Measurements from ENCODE around the gene GRIP2. TPM values are rescaled to one million over a fixed set of nuclear protein-coding genes. Genes with fewer than 3 reads are reported as not detected.

The GRIP2 gene
- total RNA-seq, 1 experiment from 2014 or later = 0.43 TPM

DNA sequence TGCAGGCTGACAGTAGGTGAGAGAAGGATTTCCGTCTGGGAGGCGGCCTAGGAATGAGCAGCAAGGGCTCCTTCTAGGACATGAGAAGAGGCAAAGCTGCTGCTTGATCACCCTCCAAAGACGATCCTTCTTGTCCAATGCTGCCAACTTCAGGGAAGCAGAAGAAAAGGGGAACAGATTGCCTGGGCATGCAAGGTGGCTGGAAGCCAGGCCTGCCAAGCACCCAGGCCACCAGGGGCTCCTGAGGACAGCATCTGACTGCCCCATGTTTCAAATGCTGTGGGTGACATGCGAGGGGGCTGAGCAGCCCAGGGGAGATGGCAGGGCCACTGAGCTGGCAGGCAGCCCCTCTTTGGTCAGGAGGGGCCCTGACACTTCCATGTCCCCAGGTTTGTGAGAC, 3.3 kb upstream of the GRIP2 start:
- DNase-seq (ENCODE audit: low spot score) = no peak
- POLR2A ChIA-PET (ENCODE audit: low non-redundant PET) = no interaction called here
- TF ChIP-seq, protein P1, sequence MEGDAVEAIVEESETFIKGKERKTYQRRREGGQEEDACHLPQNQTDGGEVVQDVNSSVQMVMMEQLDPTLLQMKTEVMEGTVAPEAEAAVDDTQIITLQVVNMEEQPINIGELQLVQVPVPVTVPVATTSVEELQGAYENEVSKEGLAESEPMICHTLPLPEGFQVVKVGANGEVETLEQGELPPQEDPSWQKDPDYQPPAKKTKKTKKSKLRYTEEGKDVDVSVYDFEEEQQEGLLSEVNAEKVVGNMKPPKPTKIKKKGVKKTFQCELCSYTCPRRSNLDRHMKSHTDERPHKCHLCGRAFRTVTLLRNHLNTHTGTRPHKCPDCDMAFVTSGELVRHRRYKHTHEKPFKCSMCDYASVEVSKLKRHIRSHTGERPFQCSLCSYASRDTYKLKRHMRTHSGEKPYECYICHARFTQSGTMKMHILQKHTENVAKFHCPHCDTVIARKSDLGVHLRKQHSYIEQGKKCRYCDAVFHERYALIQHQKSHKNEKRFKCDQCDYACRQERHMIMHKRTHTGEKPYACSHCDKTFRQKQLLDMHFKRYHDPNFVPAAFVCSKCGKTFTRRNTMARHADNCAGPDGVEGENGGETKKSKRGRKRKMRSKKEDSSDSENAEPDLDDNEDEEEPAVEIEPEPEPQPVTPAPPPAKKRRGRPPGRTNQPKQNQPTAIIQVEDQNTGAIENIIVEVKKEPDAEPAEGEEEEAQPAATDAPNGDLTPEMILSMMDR (conservative IDR thresholded peaks at IDR 0.05; ENCODE audit: low read depth, low read length) = no peak
- TF ChIP-seq EZH2 (IDR thresholded peaks at IDR 0.05; ENCODE audit: borderline replicate concordance, low read depth, low read length, poor library complexity, severe bottlenecking) = no peak
- CTCF ChIA-PET = no interaction called here
- BruUV-seq (replicated peaks) = no TSS peak
- no peak overlapping the region for H3K4me3 ChIP-seq (ENCODE audit: low read depth, low read length, poor library complexity, severe bottlenecking)
- H3K36me3 ChIP-seq (ENCODE audit: insufficient read depth, low read length, poor library complexity, severe bottlenecking) = no peaks in the 10 kb centered on the region
- no peak overlapping the region for H3K27ac ChIP-seq (ENCODE audit: low read depth, low read length, poor library complexity, severe bottlenecking)
- H3K9me3 ChIP-seq (ENCODE audit: low read depth, low read length, poor library complexity, severe bottlenecking) = no peaks in the 10 kb centered on the region
- intact Hi-C loops (cut with micrococcal nuclease; ENCODE audit: unreplicated experiment) = no loop called here
- peaks cover 7% of the 10 kb centered on the region for H3K4me1 ChIP-seq (ENCODE audit: insufficient read depth, low read length, poor library complexity, severe bottlenecking)
- H3K27me3 ChIP-seq (replicated peaks; ENCODE audit: insufficient read depth, low read depth, low read length, poor library complexity) = no peaks in the 10 kb centered on the region

DNA sequence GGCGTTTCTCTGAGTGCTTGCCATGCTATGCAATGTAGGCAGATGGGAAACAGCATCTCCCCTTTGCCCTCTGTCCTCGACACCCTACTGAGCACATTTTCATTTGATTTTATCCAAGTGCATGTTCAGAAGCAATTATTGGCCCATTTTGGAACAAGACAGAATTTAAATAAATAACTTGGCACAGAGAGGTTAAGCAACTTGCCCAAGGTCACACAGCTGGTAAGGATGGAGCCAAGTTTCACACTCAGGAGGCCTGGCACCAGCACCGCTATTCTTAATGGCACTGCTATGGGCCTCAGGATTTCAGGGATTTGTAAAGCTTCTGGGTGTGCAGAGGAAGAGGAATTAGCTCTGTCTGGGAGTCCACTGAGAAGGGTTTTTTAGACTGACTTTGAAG, 2.5 kb upstream of the GRIP2 start:
- no peak for DNase-seq (ENCODE audit: low spot score)
- Histone ChIP-seq H3K36me3 (ENCODE audit: insufficient read depth, low read length, poor library complexity, severe bottlenecking) (no peaks in the 10 kb centered on the region), H3K4me3 (ENCODE audit: low read depth, low read length, poor library complexity, severe bottlenecking) (no peak overlapping the region), H3K27ac (ENCODE audit: low read depth, low read length, poor library complexity, severe bottlenecking) (no peak overlapping the region), H3K4me1 (ENCODE audit: insufficient read depth, low read length, poor library complexity, severe bottlenecking) (peaks cover 11% of the 10 kb centered on the region), H3K9me3 (ENCODE audit: low read depth, low read length, poor library complexity, severe bottlenecking) (no peaks in the 10 kb centered on the region), H3K27me3 (replicated peaks; ENCODE audit: insufficient read depth, low read depth, low read length, poor library complexity) (no peaks in the 10 kb centered on the region)
- CTCF ChIA-PET = no interaction called here
- TF ChIP-seq, protein P1 (conservative IDR thresholded peaks at IDR 0.05; ENCODE audit: low read depth, low read length) = no peak
- TF ChIP-seq EZH2 (IDR thresholded peaks at IDR 0.05; ENCODE audit: borderline replicate concordance, low read depth, low read length, poor library complexity, severe bottlenecking) = no peak
- intact Hi-C loops (cut with micrococcal nuclease; ENCODE audit: unreplicated experiment) = no loop called here
- POLR2A ChIA-PET (ENCODE audit: low non-redundant PET) = no interaction called here
- BruUV-seq (replicated peaks) = no TSS peak

DNA sequence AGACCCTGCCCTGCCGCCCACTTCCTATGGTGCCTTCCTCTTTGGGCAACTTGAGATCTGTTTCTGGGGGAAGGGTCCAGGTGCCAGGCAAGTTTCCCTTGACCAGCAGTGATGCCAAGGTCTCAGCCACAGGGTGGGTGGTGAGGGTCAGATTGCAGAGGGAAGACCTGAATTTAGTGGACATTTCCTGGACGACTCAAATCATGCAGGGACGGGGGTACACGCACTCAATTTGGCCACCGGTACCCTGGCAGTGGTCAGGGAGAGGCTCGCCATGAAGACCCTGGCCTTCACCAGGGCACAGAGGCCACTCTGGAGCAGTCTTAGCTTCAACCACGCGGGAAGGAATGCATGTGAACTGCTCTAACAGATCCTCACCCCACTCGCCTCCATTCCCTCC, 1.5 kb upstream of the GRIP2 start:
- no peaks in the 10 kb centered on the region for H3K27me3 ChIP-seq (replicated peaks; ENCODE audit: insufficient read depth, low read depth, low read length, poor library complexity)
- no TSS peak for BruUV-seq (replicated peaks)
- POLR2A ChIA-PET (ENCODE audit: low non-redundant PET) = no interaction called here
- H3K27ac ChIP-seq (ENCODE audit: low read depth, low read length, poor library complexity, severe bottlenecking) = no peak overlapping the region
- no peaks in the 10 kb centered on the region for H3K9me3 ChIP-seq (ENCODE audit: low read depth, low read length, poor library complexity, severe bottlenecking)
- H3K4me1 ChIP-seq (ENCODE audit: insufficient read depth, low read length, poor library complexity, severe bottlenecking) = peaks cover 16% of the 10 kb centered on the region
- intact Hi-C loops (cut with micrococcal nuclease; ENCODE audit: unreplicated experiment) = no loop called here
- TF ChIP-seq, protein P1 (conservative IDR thresholded peaks at IDR 0.05; ENCODE audit: low read depth, low read length) = no peak
- no peak overlapping the region for H3K4me3 ChIP-seq (ENCODE audit: low read depth, low read length, poor library complexity, severe bottlenecking)
- CTCF ChIA-PET = no interaction called here
- DNase-seq (ENCODE audit: low spot score) = no peak
- no peaks in the 10 kb centered on the region for H3K36me3 ChIP-seq (ENCODE audit: insufficient read depth, low read length, poor library complexity, severe bottlenecking)
